ENCODE results near the gene FOXK1.

GRCh38 chr7:4751398-4751947, 69.4 kb downstream of the FOXK1 start:
- TF ChIP-seq CTCF (IDR thresholded peaks at IDR 0.05) (no peak), POLR2A (IDR thresholded peaks at IDR 0.05) (no peak), EP300 (IDR thresholded peaks at IDR 0.05) (no peak)

Measured in ovary (tissue), 3 donors.